Tibial nerve (tissue), 4 donors: ENCODE measurements around the gene PNMA3. TPM values are rescaled to one million over a fixed set of nuclear protein-coding genes. Genes with fewer than 3 reads are reported as not detected.
"Not testable (repeated sequence)": the region's sequence is repeated elsewhere in the genome, so short reads cannot be mapped to it uniquely, and the experiment has no call there.

Source experiments
- DNase-seq, 2 donors: peaks; one replicate each; pipeline ENCODE4 v3.0.0-alpha.2; 2019; ENCODE audit warnings: low spot score in 2 of 2
- H3K27ac ChIP-seq, 4 donors: fragments of 200-600 bp; sonication (generic) in 3 of 4; one replicate each; pipeline ENCODE4 v1.5.1; 2017 to 2019; ENCODE audit warnings: mild to moderate bottlenecking in 1 of 4
- H3K27me3 ChIP-seq, 2 donors: fragments of 200-600 bp; sonication (generic) in 1 of 2; one replicate each; pipeline versions ENCODE4 v1.5.1 to v1.6.0; 2017 to 2019
- H3K36me3 ChIP-seq, 3 donors: fragments of 200-600 bp; sonication (generic); one replicate each; pipeline ENCODE4 v1.5.1; 2018 to 2019
- H3K4me1 ChIP-seq, 4 donors: fragments of 200-600 bp; sonication (generic) in 3 of 4; one replicate each; pipeline ENCODE4 v1.5.1; 2017 to 2019
- H3K4me3 ChIP-seq, 4 donors: fragments of 200-600 bp; sonication (generic) in 3 of 4; one replicate each; pipeline ENCODE4 v1.5.1; 2017 to 2019; ENCODE audit warnings: mild to moderate bottlenecking in 1 of 4, moderate library complexity in 1 of 4
- H3K9me3 ChIP-seq, 4 donors: fragments of 200-600 bp; sonication (generic) in 3 of 4; one replicate each; pipeline ENCODE4 v1.5.1; 2017 to 2019
- EP300 ChIP-seq, 2 donors: sonication (generic); formaldehyde crosslinking; IDR thresholded peaks; one replicate each; pipeline ENCODE4 v1.6.1; 2017; ENCODE audit warnings: antibody characterized with exemption in 2 of 2, mild to moderate bottlenecking in 1 of 2
- POLR2A ChIP-seq, 2 donors: fragments of 450-650 bp; IDR thresholded peaks; one replicate each; pipeline ENCODE4 v1.6.1; 2017; ENCODE audit warnings: antibody characterized with exemption in 2 of 2, mild to moderate bottlenecking in 2 of 2, moderate library complexity in 2 of 2
- WGBS, 2 donors: methylation state at CpG; one replicate each; pipeline ENCODE4 v1.1.5; 2018; 5-methylcytosine and 5-hydroxymethylcytosine counted together
- total RNA-seq, 4 donors: library from RNA; depleted of rRNA; stranded (reverse); fragments of >200 nt; gene quantifications; one replicate each; pipeline ENCODE4 v1.1.0, GENCODE V29; 2016
- TF ChIP-seq, protein P1 (sequence below), 5 experiments: fragments of 200-600 bp in 3 of 5; fragments of 450-650 bp in 2 of 5; sonication (generic) in 3 of 5; IDR thresholded peaks; one replicate each; pipeline ENCODE4 v1.5.1; 2016 to 2019; ENCODE audit warnings: antibody characterized with exemption in 5 of 5, mild to moderate bottlenecking in 3 of 5, moderate library complexity in 2 of 5

The PNMA3 gene
- total RNA-seq, 4 donors from 2014 or later = 0.20 to 0.30 (median 0.21) TPM; not detected in 1

DNA sequence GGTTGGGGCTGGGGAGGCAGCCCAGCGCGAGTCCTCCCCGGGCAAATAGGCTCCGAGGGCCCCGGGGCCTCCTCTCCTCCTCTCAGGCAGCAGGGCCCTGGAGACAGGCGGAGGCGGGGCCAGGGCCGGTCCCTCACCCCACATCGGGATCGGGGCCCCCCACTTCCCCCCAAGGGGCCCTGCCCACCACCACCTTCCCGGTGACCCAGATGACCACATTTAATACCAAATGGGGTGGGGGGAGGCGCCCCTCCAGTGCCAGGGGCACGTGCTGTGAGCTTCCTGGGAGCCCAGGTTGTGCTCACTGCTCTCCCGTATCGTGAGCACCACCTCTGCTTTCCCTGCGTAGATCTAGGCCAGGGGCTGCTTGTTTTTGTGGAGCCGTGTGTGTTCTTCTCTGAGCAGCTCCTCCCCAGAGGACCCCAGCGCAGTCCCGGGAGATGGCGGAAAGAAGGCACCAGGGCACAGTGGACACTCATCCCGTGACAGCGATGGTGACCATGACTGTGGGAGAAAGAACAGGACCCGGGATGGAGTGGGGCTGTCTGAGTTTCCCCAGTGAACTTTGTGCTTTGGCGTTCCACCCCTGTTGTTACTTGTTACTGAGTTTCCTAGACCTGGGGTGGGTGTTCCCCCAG, 18.1 kb downstream of the PNMA3 start:
- 90 to 92% methylated on average over 10 to 11 of the region's 24 CpGs for WGBS, 2 donors

DNA sequence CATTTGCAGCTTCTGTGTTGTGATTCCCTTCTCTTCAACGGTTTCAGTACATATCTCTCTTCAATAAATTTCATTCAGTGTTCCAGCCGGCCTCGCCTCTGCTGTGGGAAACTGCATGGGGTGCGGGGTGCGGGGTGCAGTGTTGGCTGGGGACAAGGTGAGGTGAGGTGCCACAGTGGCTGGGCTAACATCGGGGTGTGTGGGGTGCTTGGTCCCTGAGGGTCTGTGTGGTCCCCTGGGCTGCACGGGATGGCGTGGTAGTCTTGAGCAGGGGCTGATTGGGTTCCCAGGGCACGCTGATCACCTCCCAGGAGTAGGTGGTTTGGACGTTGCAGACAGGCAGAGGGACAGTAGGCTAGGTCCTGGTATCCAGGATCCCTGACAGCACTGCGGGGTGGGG, 18.7 kb downstream of the PNMA3 start:
- Histone ChIP-seq H3K27ac (no peak overlapping the region), H3K27me3 (no peaks in the 10 kb centered on the region), H3K4me1 (no peaks in the 10 kb centered on the region), H3K36me3 (no peaks in the 10 kb centered on the region), H3K9me3 (no peaks in the 10 kb centered on the region), H3K4me3 (no peak overlapping the region)
- WGBS, 2 donors = 87% methylated on average over 11 of the region's 11 CpGs; no CpG with 5 or more reads in 1 of the 2 donors
- no peak for DNase-seq
- TF ChIP-seq, protein P1, sequence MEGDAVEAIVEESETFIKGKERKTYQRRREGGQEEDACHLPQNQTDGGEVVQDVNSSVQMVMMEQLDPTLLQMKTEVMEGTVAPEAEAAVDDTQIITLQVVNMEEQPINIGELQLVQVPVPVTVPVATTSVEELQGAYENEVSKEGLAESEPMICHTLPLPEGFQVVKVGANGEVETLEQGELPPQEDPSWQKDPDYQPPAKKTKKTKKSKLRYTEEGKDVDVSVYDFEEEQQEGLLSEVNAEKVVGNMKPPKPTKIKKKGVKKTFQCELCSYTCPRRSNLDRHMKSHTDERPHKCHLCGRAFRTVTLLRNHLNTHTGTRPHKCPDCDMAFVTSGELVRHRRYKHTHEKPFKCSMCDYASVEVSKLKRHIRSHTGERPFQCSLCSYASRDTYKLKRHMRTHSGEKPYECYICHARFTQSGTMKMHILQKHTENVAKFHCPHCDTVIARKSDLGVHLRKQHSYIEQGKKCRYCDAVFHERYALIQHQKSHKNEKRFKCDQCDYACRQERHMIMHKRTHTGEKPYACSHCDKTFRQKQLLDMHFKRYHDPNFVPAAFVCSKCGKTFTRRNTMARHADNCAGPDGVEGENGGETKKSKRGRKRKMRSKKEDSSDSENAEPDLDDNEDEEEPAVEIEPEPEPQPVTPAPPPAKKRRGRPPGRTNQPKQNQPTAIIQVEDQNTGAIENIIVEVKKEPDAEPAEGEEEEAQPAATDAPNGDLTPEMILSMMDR (IDR thresholded peaks at IDR 0.05) = no peak
- TF ChIP-seq POLR2A (IDR thresholded peaks at IDR 0.05) (no peak), EP300 (IDR thresholded peaks at IDR 0.05) (no peak)

More for the DNA sequence above, 18.1 kb downstream of the PNMA3 start:
- no peak overlapping the region for H3K27ac ChIP-seq
- no peak for DNase-seq
- H3K36me3 ChIP-seq = no peaks in the 10 kb centered on the region
- TF ChIP-seq POLR2A (IDR thresholded peaks at IDR 0.05) = no peak
- no peak for TF ChIP-seq EP300 (IDR thresholded peaks at IDR 0.05)
- TF ChIP-seq, protein P1 (IDR thresholded peaks at IDR 0.05) = no peak
- H3K4me3 ChIP-seq = no peak overlapping the region
- H3K9me3 ChIP-seq = no peaks in the 10 kb centered on the region
- H3K27me3 ChIP-seq = no peaks in the 10 kb centered on the region
- H3K4me1 ChIP-seq = no peaks in the 10 kb centered on the region

DNA sequence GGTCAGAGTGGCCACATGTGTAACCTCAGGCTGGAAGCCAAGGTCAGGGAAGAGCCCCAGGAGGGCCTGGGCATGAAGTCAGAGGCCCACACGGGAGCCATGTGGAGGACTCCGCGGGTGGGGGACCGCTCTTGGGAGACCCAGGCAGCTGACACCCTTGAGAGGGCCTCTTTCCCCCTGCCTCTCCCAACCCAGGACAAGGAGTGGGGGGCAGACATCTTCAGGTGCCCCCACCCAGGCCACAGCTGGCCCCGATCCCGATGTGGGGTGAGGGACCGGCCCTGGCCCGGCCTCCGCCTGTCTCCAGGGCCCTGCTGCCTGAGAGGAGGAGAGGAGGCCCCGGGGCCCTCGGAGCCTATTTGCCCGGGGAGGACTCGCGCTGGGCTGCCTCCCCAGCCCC, 19.1 kb downstream of the PNMA3 start:
- Histone ChIP-seq H3K4me3 (no peak overlapping the region), H3K36me3 (no peaks in the 10 kb centered on the region), H3K27me3 (no peaks in the 10 kb centered on the region), H3K9me3 (no peaks in the 10 kb centered on the region), H3K4me1 (no peaks in the 10 kb centered on the region), H3K27ac (no peak overlapping the region)
- 50 to 90% methylated on average over 2 to 6 of the region's 14 CpGs for WGBS, 2 donors
- no peak for TF ChIP-seq POLR2A (IDR thresholded peaks at IDR 0.05)
- no peak for TF ChIP-seq EP300 (IDR thresholded peaks at IDR 0.05)
- TF ChIP-seq, protein P1 (IDR thresholded peaks at IDR 0.05) = no peak
- no peak for DNase-seq

DNA sequence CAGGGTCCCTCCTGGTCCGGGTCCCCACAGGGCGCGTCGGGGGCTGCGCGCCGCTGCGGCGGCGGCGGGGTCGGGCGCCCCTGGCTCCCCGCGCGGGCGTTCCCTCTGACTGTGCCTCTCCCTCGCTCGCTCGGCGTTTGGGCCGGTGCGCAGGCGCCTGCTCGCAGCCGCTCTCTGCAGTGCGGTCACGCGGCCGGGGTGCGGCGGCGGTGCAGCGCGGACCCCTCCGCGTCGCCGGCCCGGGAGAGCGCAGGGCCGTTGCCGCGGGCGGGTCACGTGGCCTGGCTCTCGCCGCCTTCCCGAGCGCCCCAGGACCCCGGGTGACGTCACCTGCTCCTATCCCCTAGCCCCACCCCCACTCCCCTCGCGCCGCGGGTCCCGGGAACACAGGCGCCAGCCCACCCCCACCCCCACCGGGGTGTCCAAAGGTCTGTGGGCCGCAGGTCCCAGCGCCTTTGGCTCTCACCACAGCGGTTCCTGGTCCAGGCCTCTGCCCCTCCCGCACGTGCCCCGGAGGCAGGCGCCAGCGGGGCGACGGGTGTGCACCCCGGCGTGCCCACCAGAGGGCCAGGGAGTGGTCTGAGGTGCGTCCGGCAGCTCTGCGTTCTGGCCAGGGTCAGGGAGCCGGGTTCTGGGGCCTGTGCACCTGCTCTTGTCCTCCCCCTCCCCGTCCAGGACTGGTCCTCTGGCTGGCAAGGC, 21.3 kb downstream of the PNMA3 start:
- no CpG with 5 or more reads among the region's 76 CpGs for WGBS, 2 donors
- H3K4me1 ChIP-seq, H3K27me3 ChIP-seq, H3K9me3 ChIP-seq, H3K4me3 ChIP-seq, H3K36me3 ChIP-seq, H3K27ac ChIP-seq, DNase-seq: not testable (repeated sequence)

DNA sequence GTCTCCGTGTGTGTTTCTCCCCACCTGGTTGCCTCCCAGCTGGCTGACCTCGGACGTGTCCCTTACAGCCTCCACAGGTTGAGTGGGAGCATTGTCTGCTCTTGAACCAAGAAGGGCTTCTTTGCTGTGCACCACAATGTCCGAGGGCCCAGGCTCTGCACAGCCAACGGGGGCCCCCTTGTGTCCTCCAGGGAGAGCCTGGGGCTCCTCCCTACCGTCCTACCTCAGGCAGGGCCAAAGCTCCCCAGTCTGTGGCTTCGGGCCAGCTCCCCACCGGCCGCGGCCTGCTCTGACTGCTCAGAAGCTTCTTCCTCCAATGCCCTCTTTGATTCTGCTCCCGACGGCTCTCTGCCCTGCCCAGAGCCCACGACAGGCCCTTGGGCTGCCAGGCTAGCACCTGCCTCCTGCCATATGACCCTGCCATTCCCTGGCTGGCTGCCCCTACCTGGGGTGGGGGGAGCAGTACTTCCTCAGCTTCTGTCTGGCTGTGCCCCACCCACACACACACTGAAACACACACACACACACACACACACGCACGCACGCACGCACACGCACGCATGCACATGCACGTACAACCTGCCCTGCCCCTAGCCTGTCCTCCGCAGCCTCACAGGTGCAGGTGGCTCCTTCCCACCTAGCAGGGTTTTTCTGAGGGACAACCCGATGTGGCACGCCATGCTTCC, 27.1 kb downstream of the PNMA3 start:
- DNase-seq, H3K9me3 ChIP-seq, H3K36me3 ChIP-seq, H3K27me3 ChIP-seq, H3K4me3 ChIP-seq, H3K27ac ChIP-seq, H3K4me1 ChIP-seq: not testable (repeated sequence)
- WGBS, 2 donors = 80 to 83% methylated on average over 3 to 12 of the region's 23 CpGs

DNA sequence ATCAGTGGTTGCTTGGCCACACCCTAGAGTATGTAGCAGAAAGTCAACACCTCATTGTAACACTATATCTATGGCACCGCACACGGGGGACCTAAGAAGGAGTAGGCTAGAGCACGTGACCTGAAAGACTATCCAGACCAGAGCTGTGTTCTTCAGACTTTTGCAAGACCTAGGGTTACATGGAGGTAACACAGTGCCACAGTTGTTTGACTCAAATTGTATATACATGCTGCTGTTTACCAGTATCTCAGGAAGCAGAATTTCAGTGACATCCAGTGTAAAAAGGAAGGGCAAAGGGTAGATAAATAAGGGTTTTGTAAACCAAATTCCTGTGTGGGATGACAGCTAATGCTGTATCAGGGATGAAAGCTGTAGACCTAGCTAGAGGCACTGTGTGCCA, 46.1 kb downstream of the PNMA3 start:
- Histone ChIP-seq H3K36me3 (no peaks in the 10 kb centered on the region), H3K27ac (no peak overlapping the region), H3K4me1 (no peaks in the 10 kb centered on the region), H3K27me3 (no peaks in the 10 kb centered on the region), H3K4me3 (no peak overlapping the region), H3K9me3 (no peaks in the 10 kb centered on the region)
- no peak for DNase-seq
- TF ChIP-seq EP300 (IDR thresholded peaks at IDR 0.05) = no peak
- TF ChIP-seq, protein P1 (IDR thresholded peaks at IDR 0.05) = no peak
- TF ChIP-seq POLR2A (IDR thresholded peaks at IDR 0.05) = no peak
- WGBS, 2 donors = 79 to 92% methylated on average over 3 of the region's 3 CpGs

DNA sequence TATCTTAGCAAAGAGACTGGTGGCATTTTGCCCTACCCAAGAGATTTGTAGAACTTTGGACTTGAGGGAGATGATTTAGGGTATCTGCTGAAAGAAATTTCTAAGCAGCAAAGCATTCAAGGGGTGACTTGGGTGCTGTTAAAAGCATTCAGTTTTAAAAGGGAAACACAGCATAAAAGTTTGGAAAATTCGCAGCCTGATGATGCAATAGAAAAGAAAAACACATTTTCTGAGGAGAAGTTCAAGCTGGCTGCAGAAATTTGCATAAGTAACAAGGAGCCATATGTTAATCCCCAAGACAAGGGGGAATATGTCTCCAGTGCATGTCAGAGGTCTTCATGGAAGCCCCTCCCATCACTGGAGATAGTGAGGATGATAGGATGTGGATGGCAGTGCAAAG, 48.7 kb downstream of the PNMA3 start:
- H3K27ac ChIP-seq, DNase-seq, H3K9me3 ChIP-seq, H3K4me3 ChIP-seq, H3K27me3 ChIP-seq, H3K4me1 ChIP-seq, H3K36me3 ChIP-seq: not testable (repeated sequence)
- WGBS, 2 donors = 60 to 94% methylated on average over 1 of the region's 1 CpG

DNA sequence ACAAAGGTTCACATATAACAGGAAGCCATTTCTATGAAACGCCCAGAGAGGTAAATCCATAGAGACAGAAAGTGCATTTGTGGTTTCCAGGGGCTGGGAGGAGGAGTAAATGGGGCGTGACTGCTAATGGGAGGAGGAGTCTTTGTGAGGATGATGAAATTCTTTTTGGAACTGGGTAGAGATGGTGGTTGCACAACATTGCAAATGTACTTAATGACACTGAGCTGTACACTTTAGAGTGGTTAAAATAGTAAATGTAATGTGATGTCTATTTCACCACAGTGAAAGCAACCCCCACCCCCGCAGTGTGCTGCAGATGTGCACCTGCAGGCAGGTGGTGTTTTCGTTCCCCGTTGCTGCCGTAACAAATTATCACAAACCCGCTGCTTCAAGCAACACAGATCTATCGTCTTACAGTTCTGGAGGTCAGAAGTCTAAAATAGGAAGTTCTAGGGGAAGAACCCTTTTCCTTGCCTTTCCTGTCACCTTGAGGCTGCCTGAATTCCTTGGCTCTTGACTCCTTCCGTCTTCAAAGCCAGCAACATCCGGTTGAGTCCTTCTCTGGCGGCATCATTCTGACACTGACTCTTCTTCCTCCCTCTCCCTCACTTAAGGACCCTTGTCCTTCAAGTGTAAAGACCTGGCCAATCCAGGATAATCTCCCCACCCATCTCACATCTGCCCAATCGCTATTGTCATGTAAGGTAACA, 50.0 kb downstream of the PNMA3 start:
- H3K4me1 ChIP-seq, H3K27me3 ChIP-seq, H3K36me3 ChIP-seq, H3K4me3 ChIP-seq, DNase-seq, H3K9me3 ChIP-seq, H3K27ac ChIP-seq: not testable (repeated sequence)
- 14 to 44% methylated on average over 1 to 2 of the region's 12 CpGs for WGBS, 2 donors
